UCSD-AML1 (cell line): ENCODE results near the gene HSPA4.

Source experiments
- DNase-seq: peaks from one replicate; lab custom pipeline; 2025; ENCODE audit not compliant: unreplicated experiment; lab: John Stamatoyannopoulos, UW

The HSPA4 gene

GRCh38 chr5:133154274-133155075, 102.7 kb downstream of the HSPA4 start:
- no peak for DNase-seq

- DNase-seq = no peak
Observed at GRCh38 chr5:133155326-133155969, 103.6 kb downstream of the HSPA4 start.
